HUES64 (cell line): ENCODE measurements around the gene LTBP1.

ENCODE experiments used
- H3K27ac ChIP-seq: 2 replicates; pipeline ENCODE4 v1.7.0; 2013; ENCODE audit warnings: low read depth, low read length, inconsistent platforms
- H3K27me3 ChIP-seq: 2 replicates; pipeline ENCODE4 v1.6.1; 2013; ENCODE audit warnings: mild to moderate bottlenecking, low read length; ENCODE audit not compliant: insufficient read depth
- H3K36me3 ChIP-seq: 2 replicates; pipeline ENCODE4 v1.6.1; 2013; ENCODE audit warnings: mild to moderate bottlenecking, low read length; ENCODE audit not compliant: insufficient read depth
- H3K4me1 ChIP-seq: 2 replicates; pipeline ENCODE4 v1.6.1; 2013; ENCODE audit warnings: mild to moderate bottlenecking, low read length, moderate library complexity; ENCODE audit not compliant: insufficient read depth
- H3K4me3 ChIP-seq: 2 replicates; pipeline ENCODE4 v1.5.1; 2013; ENCODE audit warnings: mild to moderate bottlenecking, low read length, moderate library complexity
- H3K9ac ChIP-seq: 2 replicates; pipeline ENCODE4 v1.6.1; 2013; ENCODE audit warnings: mild to moderate bottlenecking, low read depth, low read length
- H3K9me3 ChIP-seq: 2 replicates; pipeline ENCODE4 v1.6.1; 2013; ENCODE audit warnings: low read depth, low read length; ENCODE audit not compliant: insufficient read depth
- WGBS: fragments of 150-250, 120-280 bp; methylation state at CpG from one replicate; pipeline ENCODE4 v1.1.7; 2013; ENCODE audit warnings: missing lambda C conversion rate; 5-methylcytosine and 5-hydroxymethylcytosine counted together

Gene LTBP1

GRCh38 chr2:33134791-33135560 lies 188.2 kb downstream of the LTBP1 start:
- Histone ChIP-seq H3K27me3 (no peaks in the 10 kb centered on the region), H3K4me1 (peaks cover 6% of the 10 kb centered on the region; the same call in 1 of the 2 replicates), H3K36me3 (no peaks in the 10 kb centered on the region), H3K4me3 (no peak overlapping the region; the same call in 1 of the 2 replicates), H3K9ac (no peak overlapping the region), H3K9me3 (no peaks in the 10 kb centered on the region), H3K27ac (no peak overlapping the region)
- WGBS = 91% methylated on average over 13 of the region's 13 CpGs

DNA sequence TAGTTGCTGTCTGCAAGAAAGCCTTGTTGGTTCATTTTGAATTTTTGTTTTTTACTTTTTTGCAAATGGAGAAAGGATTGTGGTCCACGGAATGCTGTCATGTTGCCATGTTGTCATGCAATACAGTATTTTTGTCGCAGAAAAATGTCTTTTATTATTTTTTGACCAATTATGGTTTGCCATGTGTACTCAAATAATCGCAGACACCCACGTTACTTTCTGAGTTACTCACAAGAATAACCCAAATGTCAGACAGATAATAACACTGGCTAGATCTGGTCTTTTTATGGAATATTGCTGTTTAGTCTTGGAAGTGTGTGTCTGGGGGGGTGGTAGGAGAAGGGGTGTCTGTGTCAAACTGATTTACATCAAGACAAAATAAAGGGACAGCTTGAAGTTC lies 188.9 kb downstream of the LTBP1 start:
- Histone ChIP-seq H3K27me3 (no peaks in the 10 kb centered on the region), H3K4me1 (peaks cover 6% of the 10 kb centered on the region; the same call in 1 of the 2 replicates), H3K9me3 (no peaks in the 10 kb centered on the region), H3K9ac (no peak overlapping the region), H3K4me3 (no peak overlapping the region), H3K36me3 (no peaks in the 10 kb centered on the region), H3K27ac (no peak overlapping the region)
- WGBS = 97% methylated on average over 4 of the region's 4 CpGs

DNA sequence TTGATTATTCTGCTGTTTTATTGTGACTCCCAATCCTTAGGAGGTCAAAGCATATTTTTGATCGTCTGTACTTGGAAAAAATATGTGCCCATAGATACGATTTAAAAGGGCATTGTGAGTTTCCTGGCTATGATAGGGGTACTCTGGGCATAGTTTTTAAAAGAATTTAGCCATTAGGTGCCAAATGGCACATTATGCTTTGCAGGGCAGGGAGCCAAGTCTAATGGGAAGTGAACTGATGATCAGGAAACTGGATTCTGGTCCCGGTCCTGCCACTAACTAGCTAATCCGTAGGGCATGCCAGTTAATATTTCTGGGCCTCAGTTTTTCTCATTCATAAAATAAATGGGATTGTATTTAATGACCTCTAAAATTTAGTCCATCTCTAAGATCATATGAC lies 189.3 kb downstream of the LTBP1 start:
- Histone ChIP-seq H3K4me3 (no peak overlapping the region), H3K27me3 (no peaks in the 10 kb centered on the region), H3K36me3 (no peaks in the 10 kb centered on the region), H3K27ac (no peak overlapping the region), H3K4me1 (peaks cover 6% of the 10 kb centered on the region; the same call in 1 of the 2 replicates), H3K9me3 (no peaks in the 10 kb centered on the region), H3K9ac (no peak overlapping the region)
- 95% methylated on average over 4 of the region's 4 CpGs for WGBS

- Histone ChIP-seq H3K4me1 (peaks cover 6% of the 10 kb centered on the region; the same call in 1 of the 2 replicates), H3K36me3 (no peaks in the 10 kb centered on the region), H3K9me3 (no peaks in the 10 kb centered on the region), H3K27ac (no peak overlapping the region), H3K9ac (no peak overlapping the region), H3K4me3 (no peak overlapping the region), H3K27me3 (no peaks in the 10 kb centered on the region)
- no CpG with 5 or more reads among the region's 1 CpG for WGBS
Measured at GRCh38 chr2:33136566-33136965, 189.8 kb downstream of the LTBP1 start.

DNA sequence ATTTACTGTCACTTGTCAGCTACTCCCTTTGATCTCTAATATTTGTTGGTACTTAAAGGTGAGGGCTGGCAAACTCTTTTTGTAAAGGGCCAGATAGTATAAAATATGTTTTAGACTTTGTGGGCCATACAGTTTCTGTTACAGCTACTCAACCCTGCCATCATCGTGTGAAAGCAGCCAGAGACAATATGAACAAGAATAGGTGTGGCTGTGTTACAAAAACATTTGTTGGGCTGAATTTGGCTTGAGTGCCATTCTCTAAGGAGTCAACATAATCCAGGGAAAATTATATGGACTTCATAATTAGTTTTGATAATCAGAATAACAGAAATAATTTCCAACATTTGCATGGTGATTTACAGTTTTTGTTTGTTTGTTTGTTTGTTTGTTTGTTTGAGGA lies 190.6 kb downstream of the LTBP1 start:
- H3K4me3 ChIP-seq = no peak overlapping the region
- H3K27ac ChIP-seq = no peak overlapping the region
- WGBS = 92% methylated on average over 1 of the region's 1 CpG
- H3K4me1 ChIP-seq = peaks cover 6% of the 10 kb centered on the region; the same call in 1 of the 2 replicates
- H3K9ac ChIP-seq = no peak overlapping the region
- H3K36me3 ChIP-seq = no peaks in the 10 kb centered on the region
- H3K27me3 ChIP-seq = no peaks in the 10 kb centered on the region
- H3K9me3 ChIP-seq = no peaks in the 10 kb centered on the region

DNA sequence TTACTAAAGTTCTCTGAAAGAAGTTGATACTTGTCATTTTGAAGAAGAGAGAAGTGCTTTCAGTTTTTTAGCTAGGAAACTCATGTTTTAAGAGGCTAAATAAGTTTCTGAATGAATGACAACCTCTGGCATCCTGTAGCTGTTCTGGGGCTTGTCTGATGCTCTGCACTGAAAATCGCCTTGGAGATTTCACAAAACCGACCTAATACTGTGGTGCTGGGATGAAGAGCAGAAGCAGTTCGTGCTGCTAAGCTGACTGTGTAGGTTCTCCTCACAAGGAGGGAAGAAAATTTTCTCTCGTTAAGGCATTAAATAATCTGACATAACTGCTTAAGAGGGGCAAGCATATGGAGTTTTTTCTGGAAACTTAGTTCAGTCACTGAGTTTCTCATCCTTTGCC lies 193.2 kb downstream of the LTBP1 start:
- WGBS = 94% methylated on average over 4 of the region's 4 CpGs

DNA sequence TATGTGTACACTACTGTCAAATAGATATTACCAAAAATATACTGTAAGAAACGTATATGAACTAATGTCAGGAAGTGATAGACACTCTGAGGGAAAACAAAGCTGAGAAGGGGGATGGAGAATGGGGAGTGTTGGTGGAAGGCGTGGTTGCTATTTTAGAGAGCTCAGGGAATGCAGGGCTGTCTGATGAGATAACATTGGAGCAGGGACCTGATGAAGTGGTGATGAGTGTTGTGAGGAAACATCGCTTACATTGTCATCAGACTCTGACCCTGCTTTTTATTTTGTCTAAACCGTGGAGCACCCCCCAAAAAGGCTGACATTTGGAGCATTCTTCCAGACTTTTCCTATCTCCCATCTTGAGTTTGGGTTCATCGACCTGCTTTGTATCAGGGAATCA lies 194.7 kb downstream of the LTBP1 start:
- Histone ChIP-seq H3K36me3 (no peaks in the 10 kb centered on the region), H3K9me3 (no peaks in the 10 kb centered on the region), H3K27ac (no peak overlapping the region), H3K4me1 (peaks cover 6% of the 10 kb centered on the region; the same call in 1 of the 2 replicates), H3K27me3 (no peaks in the 10 kb centered on the region), H3K9ac (no peak overlapping the region), H3K4me3 (no peak overlapping the region)
- WGBS = 95% methylated on average over 5 of the region's 5 CpGs

More for the DNA sequence above, 193.2 kb downstream of the LTBP1 start:
- H3K9ac ChIP-seq = no peak overlapping the region
- H3K27ac ChIP-seq = no peak overlapping the region
- peaks cover 6% of the 10 kb centered on the region; the same call in 1 of the 2 replicates for H3K4me1 ChIP-seq
- H3K9me3 ChIP-seq = no peaks in the 10 kb centered on the region
- H3K36me3 ChIP-seq = no peaks in the 10 kb centered on the region
- no peak overlapping the region for H3K4me3 ChIP-seq
- H3K27me3 ChIP-seq = no peaks in the 10 kb centered on the region

DNA sequence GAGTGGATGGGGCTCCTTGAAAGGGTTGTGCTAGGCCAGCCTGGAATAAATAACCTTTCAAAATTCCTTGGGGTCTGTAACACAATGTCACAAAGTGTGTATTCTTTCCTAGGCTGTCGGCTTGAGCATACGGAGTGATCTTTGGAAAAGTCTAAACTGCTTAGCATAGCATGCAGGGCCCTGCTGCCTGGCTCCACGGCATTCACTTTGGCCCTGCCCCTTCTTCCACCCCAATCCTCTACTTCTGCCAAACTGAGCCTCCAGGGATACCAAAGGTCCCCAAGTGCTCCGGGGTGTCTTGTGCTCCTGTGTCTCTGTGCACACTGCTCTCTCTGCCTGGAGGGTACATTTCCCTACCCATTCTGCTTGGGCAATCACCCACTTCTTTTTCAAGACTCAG lies 196.1 kb downstream of the LTBP1 start:
- Histone ChIP-seq H3K9me3 (no peaks in the 10 kb centered on the region), H3K9ac (no peak overlapping the region), H3K27ac (no peak overlapping the region), H3K36me3 (no peaks in the 10 kb centered on the region), H3K4me1 (peaks cover 5% of the 10 kb centered on the region; the same call in 1 of the 2 replicates), H3K4me3 (no peak overlapping the region), H3K27me3 (no peaks in the 10 kb centered on the region)
- 93% methylated on average over 4 of the region's 4 CpGs for WGBS

DNA sequence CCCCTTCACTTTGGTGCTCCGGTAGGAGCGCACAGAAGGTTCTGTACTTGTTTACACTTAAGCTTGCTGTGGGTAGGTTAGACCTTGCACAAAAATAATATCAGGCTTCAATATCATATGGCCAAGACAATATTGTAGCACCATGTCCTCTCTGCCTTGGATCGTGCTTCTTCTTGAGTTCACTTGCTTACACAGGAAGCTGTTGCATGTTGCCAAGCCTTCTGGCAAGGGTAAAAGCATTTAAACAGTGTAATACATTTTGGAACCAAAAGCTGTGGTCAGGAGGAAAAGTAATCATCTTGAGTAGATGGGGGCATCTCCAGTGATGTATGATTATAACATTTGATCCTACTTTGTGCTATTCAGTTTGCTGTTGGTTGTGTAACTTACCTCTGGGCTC lies 197.5 kb downstream of the LTBP1 start:
- no peak overlapping the region for H3K27ac ChIP-seq
- no peaks in the 10 kb centered on the region for H3K9me3 ChIP-seq
- no peaks in the 10 kb centered on the region for H3K27me3 ChIP-seq
- H3K9ac ChIP-seq = no peak overlapping the region
- no peaks in the 10 kb centered on the region for H3K36me3 ChIP-seq
- WGBS = 95% methylated on average over 2 of the region's 3 CpGs
- no peaks in the 10 kb centered on the region for H3K4me1 ChIP-seq
- no peak overlapping the region for H3K4me3 ChIP-seq

- WGBS = 98% methylated on average over 3 of the region's 3 CpGs
- Histone ChIP-seq H3K4me3 (no peak overlapping the region), H3K9ac (no peak overlapping the region), H3K9me3 (no peaks in the 10 kb centered on the region), H3K36me3 (no peaks in the 10 kb centered on the region), H3K27ac (no peak overlapping the region), H3K27me3 (no peaks in the 10 kb centered on the region), H3K4me1 (no peaks in the 10 kb centered on the region)
Measured at GRCh38 chr2:33145459-33145858, 198.7 kb downstream of the LTBP1 start.

DNA sequence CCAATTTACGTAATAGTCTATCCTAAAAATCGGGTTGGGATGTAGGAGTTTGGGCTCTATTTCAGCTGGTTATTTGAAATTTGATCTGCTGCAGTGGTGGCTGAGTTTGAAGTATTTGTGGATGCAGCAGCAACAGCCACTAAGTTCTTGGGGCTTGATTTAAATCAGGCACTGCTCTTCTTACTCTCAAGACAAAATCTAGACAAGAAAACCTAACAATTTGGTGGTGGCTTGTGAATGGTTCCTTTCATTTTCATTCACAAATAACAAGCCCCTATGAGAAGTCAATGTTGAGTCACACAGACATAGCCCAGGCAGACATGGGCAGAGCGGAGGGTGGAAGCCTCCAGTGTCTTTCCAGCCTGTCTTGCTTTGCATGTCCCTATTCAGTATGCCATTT lies 199.3 kb downstream of the LTBP1 start:
- Histone ChIP-seq H3K9ac (no peak overlapping the region), H3K9me3 (no peaks in the 10 kb centered on the region), H3K27ac (no peak overlapping the region), H3K4me1 (no peaks in the 10 kb centered on the region), H3K36me3 (no peaks in the 10 kb centered on the region), H3K4me3 (no peak overlapping the region), H3K27me3 (no peaks in the 10 kb centered on the region)
- WGBS = 92% methylated on average over 3 of the region's 3 CpGs
